ENCODE results near the gene PSD2.

The PSD2 gene

GRCh38 chr5:139795074-139796001 is at the start of gene PSD2:
Gene PSD2 (plus strand): TSS chr5:139795808. CDS start chr5:139809441, 13,633 bp downstream.
- H3K27ac ChIP-seq, result no peak within 1 kb of the TSS
- TF ChIP-seq CTCF (conservative IDR thresholded peaks at IDR 0.05), result no peak

DNA sequence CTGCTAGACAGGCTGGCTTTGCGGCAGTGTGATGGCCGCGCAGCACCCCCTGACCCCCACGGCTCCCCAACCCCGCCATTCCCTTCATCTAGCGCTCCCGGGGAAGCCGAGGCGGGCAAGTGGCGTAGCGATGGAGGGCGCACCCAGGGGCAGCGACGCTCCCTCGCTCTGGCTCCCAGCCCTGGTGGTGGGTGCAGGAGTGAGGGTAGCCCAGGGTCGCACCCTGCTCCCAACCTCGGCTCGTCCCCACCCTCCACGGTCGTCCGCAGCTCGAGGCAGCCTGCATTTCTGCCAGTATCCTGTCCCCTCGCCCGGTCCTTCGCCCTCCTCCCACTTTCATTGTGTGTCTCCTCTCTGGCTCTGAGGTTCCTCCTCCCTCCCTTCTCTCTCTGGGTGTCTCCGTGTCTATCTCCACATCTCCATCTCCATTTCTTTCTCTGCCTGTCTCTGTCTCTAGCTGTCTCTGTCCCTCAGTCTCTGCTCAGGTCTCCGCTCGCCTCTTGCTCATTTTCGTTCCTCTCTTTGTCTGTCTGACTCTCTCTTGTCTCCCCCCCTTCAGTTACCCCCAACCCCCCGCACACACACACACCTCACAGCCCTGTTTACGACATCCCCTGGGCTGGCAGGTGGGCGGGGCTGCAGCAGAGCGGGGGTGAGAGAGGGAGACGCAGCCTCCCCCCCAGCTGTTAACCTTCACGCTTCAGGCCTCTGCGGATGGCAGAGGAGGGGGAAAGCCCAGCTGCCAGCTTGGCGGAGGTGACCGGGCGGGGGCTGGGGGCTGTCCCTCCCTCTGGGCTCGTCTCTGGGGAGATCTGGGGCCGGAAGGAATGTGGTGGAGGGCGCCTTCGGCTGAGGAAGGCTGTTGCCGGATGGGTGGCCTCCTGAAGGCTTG is 48.7 kb upstream of the PSD2 start:
- no peak for TF ChIP-seq CTCF (conservative IDR thresholded peaks at IDR 0.05)
- no peak overlapping the region for H3K27ac ChIP-seq

- TF ChIP-seq CTCF (conservative IDR thresholded peaks at IDR 0.05), result no peak
- H3K27ac ChIP-seq, result no peak overlapping the region
Measured at GRCh38 chr5:139747583-139748504, 47.8 kb upstream of the PSD2 start.

DNA sequence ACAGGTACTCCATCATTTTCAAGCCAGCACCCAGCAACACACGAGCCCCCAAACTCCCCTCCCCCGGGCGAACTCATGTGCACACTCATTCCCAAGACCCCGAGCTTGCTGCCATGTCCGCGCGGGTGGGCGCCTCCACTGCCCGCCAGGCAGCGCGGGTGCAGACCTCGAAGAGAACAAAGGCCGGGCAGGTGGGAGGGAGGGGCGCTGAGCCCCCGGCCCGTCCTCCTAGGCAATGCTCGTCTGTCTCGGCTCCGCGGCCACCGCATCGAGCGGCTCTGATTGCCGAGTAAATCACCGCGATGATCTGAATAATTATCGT is 47.1 kb upstream of the PSD2 start:
- TF ChIP-seq CTCF (conservative IDR thresholded peaks at IDR 0.05), result no peak
- no peak overlapping the region for H3K27ac ChIP-seq

DNA sequence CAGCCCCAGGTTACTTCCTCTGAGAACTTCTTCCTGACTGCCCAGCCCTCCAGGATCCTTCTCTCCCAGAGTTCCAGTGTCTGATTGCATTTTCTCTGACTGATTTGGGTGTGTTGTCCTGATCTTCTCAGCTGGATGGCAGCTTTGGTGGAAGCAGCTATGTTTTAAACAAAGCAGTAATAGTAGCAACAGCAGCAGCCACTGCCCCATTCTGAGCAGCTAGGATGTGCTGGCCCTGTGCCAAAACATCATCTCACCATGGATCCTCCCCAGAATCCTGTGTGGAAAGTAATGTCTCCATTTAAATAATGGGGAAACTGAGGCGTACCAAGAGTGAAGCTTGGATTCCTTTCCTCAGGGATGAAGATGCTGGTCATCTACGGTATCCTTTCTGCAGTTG is 46.4 kb upstream of the PSD2 start:
- no peak for TF ChIP-seq CTCF (conservative IDR thresholded peaks at IDR 0.05)
- no peak overlapping the region for H3K27ac ChIP-seq

DNA sequence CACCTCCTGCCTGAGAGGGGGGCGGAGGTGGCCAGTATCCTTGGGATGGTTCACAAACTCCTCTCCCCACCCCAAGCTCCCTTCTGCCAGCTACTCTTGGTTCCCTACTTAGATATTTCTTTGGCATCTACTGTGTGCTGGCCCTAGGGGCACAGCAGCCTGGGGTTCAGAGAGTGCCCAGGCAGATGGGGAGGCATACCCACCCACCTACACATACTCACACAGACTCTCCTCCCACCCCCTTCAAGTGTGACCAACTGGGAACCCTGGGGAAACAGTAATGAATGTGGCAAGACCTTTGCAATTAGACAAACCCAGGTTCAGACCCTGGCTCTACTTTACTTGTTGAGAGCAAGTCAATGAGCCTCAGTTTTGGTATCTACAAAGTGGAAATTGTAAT is 44.4 kb upstream of the PSD2 start:
- no peak overlapping the region for H3K27ac ChIP-seq
- no peak for TF ChIP-seq CTCF (conservative IDR thresholded peaks at IDR 0.05)

Data from VCaP (cell line).